Natural killer cell (primary cell): ENCODE data around the gene NEK1. TPM values are rescaled to one million over a fixed set of nuclear protein-coding genes. Genes with fewer than 3 reads are reported as not detected.

Experiments
- ATAC-seq, 3 donors: fragments of 150-1000 bp in 2 of 3; fragments of 200-7000 bp in 1 of 3; cut with Tn5 transposase; 1 replicate in 1 of 3; 2 replicates in 2 of 3; pipeline ENCODE4 v1.10.0; 2021; ENCODE audit warnings: mild to moderate bottlenecking in 2 of 3, moderate library complexity in 2 of 3
- DNase-seq, 2 donors: peaks; one replicate each; pipeline versions ENCODE4 v3.0.0 to v3.0.0-alpha.2; 2013 to 2021; ENCODE audit warnings: mixed read lengths in 1 of 2
- H3K27ac ChIP-seq: one replicate; pipeline ENCODE4 v1.5.1; 2013; ENCODE audit warnings: mild to moderate bottlenecking, low read length
- H3K27me3 ChIP-seq: one replicate; pipeline ENCODE4 v1.6.1; 2013; ENCODE audit warnings: low read length; ENCODE audit not compliant: control insufficient read depth, insufficient read depth
- H3K36me3 ChIP-seq: one replicate; pipeline ENCODE4 v1.6.1; 2013; ENCODE audit warnings: low read length; ENCODE audit not compliant: control insufficient read depth, insufficient read depth
- H3K4me1 ChIP-seq: one replicate; pipeline ENCODE4 v1.6.1; 2013; ENCODE audit warnings: low read length; ENCODE audit not compliant: control insufficient read depth, insufficient read depth
- H3K4me3 ChIP-seq: one replicate; pipeline ENCODE4 v1.5.1; 2013; ENCODE audit warnings: low read length
- H3K9me3 ChIP-seq: one replicate; pipeline ENCODE4 v1.6.1; 2013; ENCODE audit warnings: low read length; ENCODE audit not compliant: control insufficient read depth, insufficient read depth
- H3K27ac Mint-ChIP-seq, 2 donors: one replicate each; pipeline ENCODE4 v1.8.0; 2022; ENCODE audit warnings: mild to moderate bottlenecking in 2 of 2, mixed read lengths in 2 of 2, moderate library complexity in 1 of 2
- H3K27me3 Mint-ChIP-seq, 2 donors: one replicate each; pipeline ENCODE4 v1.8.0; 2022; ENCODE audit warnings: low read depth in 2 of 2, mixed read lengths in 2 of 2
- H3K36me3 Mint-ChIP-seq: one replicate; pipeline ENCODE4 v1.8.0; 2022; ENCODE audit warnings: mixed read lengths
- H3K4me1 Mint-ChIP-seq, 2 donors: one replicate each; pipeline ENCODE4 v1.8.0; 2022; ENCODE audit warnings: mixed read lengths in 2 of 2
- H3K4me3 Mint-ChIP-seq: one replicate; pipeline ENCODE4 v1.8.0; 2022; ENCODE audit warnings: mild to moderate bottlenecking, moderate library complexity, mixed read lengths
- H3K9me3 Mint-ChIP-seq, 2 donors: one replicate each; pipeline ENCODE4 v1.8.0; 2022; ENCODE audit warnings: mixed read lengths in 2 of 2
- WGBS: methylation state at CpG from one replicate; pipeline ENCODE4 v1.1.7; 2013; ENCODE audit warnings: missing lambda C conversion rate; ENCODE audit not compliant: insufficient coverage; 5-methylcytosine and 5-hydroxymethylcytosine counted together
- intact Hi-C: fragments of 100-400 bp; cut with micrococcal nuclease; formaldehyde crosslinking; loops from one replicate; pipeline ENCODE4 v1.14.2; 2022
- total RNA-seq, 4 donors: library from RNA; stranded (reverse); fragments of 120-200 nt in 1 of 4; gene quantifications; one replicate each; pipeline versions ENCODE4 v1.2.3 to v1.2.4, GENCODE V29; 2013 to 2022
- TF ChIP-seq, protein P1 (sequence below): fragments of 200-600 bp; IDR thresholded peaks from one replicate; pipeline ENCODE4 v1.8.0; 2022; ENCODE audit warnings: antibody characterized with exemption

The NEK1 gene
- total RNA-seq, 3 donors from 2014 or later (not counting 1 experiment from before 2014, with no cell fraction given) = 16.4 to 24.9 (median 19.0) TPM

DNA sequence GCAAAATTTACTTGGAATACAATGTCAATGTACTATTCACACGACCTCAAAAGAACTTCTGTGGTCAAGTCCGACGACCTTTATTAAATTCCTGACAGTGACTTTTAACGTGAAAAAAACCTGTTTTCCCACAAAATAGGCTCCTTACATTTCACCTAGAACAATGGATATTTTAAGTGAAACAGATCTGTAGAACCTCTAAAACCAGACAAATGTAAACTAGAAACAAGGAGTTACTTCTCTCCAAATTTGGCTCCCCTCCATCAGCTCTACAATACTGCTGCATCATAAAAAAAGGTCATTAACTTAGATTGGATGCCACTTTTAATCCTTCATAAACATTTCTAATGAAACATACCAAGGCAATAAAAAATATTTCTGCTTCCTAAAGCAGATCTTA is 1.2 kb downstream of the NEK1 start:
- Mint-ChIP-seq H3K36me3 (no peaks in the 10 kb centered on the region), H3K4me1 (peaks cover 26 to 40% of the 10 kb centered on the region in 2 donors), H3K4me3 (peak overlapping the region; percentile 98), H3K27me3 (no peaks in the 10 kb centered on the region), H3K27ac (peak overlapping the region; percentile 98), H3K9me3 (no peaks in the 10 kb centered on the region)
- Histone ChIP-seq H3K27me3 (no peaks in the 10 kb centered on the region), H3K36me3 (no peaks in the 10 kb centered on the region), H3K4me1 (peaks cover 4% of the 10 kb centered on the region), H3K4me3 (peak overlapping the region; percentile 96), H3K27ac (peak overlapping the region; percentile 99), H3K9me3 (no peaks in the 10 kb centered on the region)
- no peak for DNase-seq
- intact Hi-C loops = loop anchor here (5.0 kb wide), 3 partner anchors 416 to 599 kb away; partner anchors contain the start of genes CBR4 and MFAP3L
- no peak for ATAC-seq
- WGBS = 72% methylated on average over 4 of the region's 4 CpGs
- TF ChIP-seq, protein P1, sequence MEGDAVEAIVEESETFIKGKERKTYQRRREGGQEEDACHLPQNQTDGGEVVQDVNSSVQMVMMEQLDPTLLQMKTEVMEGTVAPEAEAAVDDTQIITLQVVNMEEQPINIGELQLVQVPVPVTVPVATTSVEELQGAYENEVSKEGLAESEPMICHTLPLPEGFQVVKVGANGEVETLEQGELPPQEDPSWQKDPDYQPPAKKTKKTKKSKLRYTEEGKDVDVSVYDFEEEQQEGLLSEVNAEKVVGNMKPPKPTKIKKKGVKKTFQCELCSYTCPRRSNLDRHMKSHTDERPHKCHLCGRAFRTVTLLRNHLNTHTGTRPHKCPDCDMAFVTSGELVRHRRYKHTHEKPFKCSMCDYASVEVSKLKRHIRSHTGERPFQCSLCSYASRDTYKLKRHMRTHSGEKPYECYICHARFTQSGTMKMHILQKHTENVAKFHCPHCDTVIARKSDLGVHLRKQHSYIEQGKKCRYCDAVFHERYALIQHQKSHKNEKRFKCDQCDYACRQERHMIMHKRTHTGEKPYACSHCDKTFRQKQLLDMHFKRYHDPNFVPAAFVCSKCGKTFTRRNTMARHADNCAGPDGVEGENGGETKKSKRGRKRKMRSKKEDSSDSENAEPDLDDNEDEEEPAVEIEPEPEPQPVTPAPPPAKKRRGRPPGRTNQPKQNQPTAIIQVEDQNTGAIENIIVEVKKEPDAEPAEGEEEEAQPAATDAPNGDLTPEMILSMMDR = no peak

DNA sequence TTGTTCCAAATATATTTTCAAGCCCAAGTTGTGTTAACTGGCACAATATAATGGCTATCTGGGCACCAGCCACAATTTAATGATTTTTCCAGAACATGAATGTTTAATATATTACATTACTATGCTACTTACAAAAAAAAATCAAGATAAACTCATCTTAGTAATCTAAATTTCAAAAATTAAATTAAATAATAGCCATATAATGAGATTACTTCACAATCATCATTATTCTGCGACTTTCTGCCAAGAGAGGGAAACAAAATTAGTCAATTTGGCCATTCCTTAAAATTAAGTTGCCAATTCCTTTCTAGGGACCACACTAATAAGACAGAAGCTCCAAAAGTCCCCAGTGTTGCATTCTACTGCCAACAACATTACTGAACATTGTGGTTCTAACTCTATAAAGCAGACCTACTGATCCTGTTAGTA is 7.5 kb downstream of the NEK1 start:
- Histone ChIP-seq H3K27me3 (no peaks in the 10 kb centered on the region), H3K9me3 (no peaks in the 10 kb centered on the region), H3K27ac (no peak overlapping the region), H3K4me3 (no peak overlapping the region), H3K4me1 (no peaks in the 10 kb centered on the region), H3K36me3 (peaks cover 9% of the 10 kb centered on the region)
- ATAC-seq = no peak
- no peaks in the 10 kb centered on the region for H3K9me3 Mint-ChIP-seq
- no peaks in the 10 kb centered on the region for H3K27me3 Mint-ChIP-seq
- TF ChIP-seq, protein P1 = no peak
- peaks cover 8 to 18% of the 10 kb centered on the region in 2 donors for H3K4me1 Mint-ChIP-seq
- intact Hi-C loops = no loop called here
- no peak overlapping the region for H3K4me3 Mint-ChIP-seq
- H3K27ac Mint-ChIP-seq = peak overlapping the region; percentile 13 to 56
- 100% methylated on average over 1 of the region's 1 CpG for WGBS
- H3K36me3 Mint-ChIP-seq = peaks cover 8% of the 10 kb centered on the region
- DNase-seq = no peak

DNA sequence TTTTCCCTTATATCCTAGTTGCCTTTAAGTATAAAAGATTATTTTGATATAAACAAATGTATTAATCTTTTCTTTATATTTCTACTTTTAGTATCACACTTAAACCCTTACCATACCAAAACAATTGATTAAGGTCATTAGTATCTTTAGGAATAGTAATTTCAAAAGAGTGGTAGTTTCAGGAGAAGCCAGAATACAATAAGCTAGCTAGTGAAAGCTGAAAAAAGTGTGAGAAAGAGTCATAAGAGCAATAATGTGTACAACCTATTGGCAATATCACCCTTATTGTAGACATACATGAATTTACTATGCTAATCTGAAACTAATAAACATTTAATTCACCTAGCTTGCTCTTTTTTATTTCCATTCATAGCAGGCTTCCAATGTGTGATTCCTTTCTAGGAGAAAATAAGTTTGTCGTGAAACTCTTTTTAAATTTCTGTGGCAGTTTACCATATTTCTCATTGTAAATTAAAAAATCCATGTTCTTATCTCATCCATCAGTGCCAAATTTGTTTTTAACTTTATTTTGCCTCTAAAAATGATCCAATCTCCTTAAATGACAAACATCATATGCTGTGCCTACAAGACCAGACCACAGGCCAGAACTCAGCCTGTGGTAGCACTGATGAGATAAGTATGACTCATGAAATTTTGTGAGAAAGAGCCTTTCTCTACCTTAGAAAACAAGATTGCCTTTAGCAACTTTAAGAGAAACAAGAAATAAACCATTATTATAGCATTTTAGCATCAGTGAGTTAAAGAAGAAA is 8.1 kb downstream of the NEK1 start:
- Histone ChIP-seq H3K4me3 (no peak overlapping the region), H3K9me3 (no peaks in the 10 kb centered on the region), H3K27me3 (no peaks in the 10 kb centered on the region), H3K36me3 (peaks cover 12% of the 10 kb centered on the region), H3K27ac (no peak overlapping the region), H3K4me1 (no peaks in the 10 kb centered on the region)
- Mint-ChIP-seq H3K4me3 (no peak overlapping the region), H3K27ac (peak overlapping the region; percentile 13 to 56), H3K36me3 (peaks cover 8% of the 10 kb centered on the region), H3K9me3 (no peaks in the 10 kb centered on the region), H3K4me1 (peaks cover 8 to 18% of the 10 kb centered on the region in 2 donors), H3K27me3 (no peaks in the 10 kb centered on the region)
- intact Hi-C loops = no loop called here
- peak; percentile 63 to 76 (median 65) for ATAC-seq
- TF ChIP-seq, protein P1 = no peak
- no peak for DNase-seq
- no CpG with 5 or more reads among the region's 1 CpG for WGBS
